ENCODE data around the gene DLG2. TPM values are rescaled to one million over a fixed set of nuclear protein-coding genes. Genes with fewer than 3 reads are reported as not detected.

DLG2 gene
- total RNA-seq, 2 experiments from 2014 or later, result 6.9 to 8.2 TPM

- ChIA-PET CTCF (ENCODE audit: unreplicated experiment) (interaction anchor here (0.8 kb wide), 1 partner anchor 23 kb away, joined by 3 read pairs; no protein-coding TSS in a partner anchor), POLR2A (interaction anchor here (1.0 to 1.1 kb wide), 2 partner anchors 9 to 38 kb away, joined by 3 read pairs; no protein-coding TSS in a partner anchor)
- Histone ChIP-seq H3K9me3 (ENCODE audit: low read length) (no peaks in the 10 kb centered on the region), H3K36me3 (ENCODE audit: insufficient read depth, low read length) (no peaks in the 10 kb centered on the region), H3K4me2 (ENCODE audit: low read length) (no peak overlapping the region), H3K79me2 (ENCODE audit: insufficient read depth, low read depth, low read length) (no peaks in the 10 kb centered on the region), H3K4me3 (ENCODE audit: low read depth, low read length, poor library complexity, severe bottlenecking) (no peak overlapping the region), H4K20me1 (ENCODE audit: insufficient read depth, low read length) (no peaks in the 10 kb centered on the region), H2AFZ (ENCODE audit: low read length) (no peak overlapping the region), H3K4me1 (ENCODE audit: insufficient read depth, low read length, poor library complexity, severe bottlenecking) (no peaks in the 10 kb centered on the region), H3K27ac (ENCODE audit: low read depth, low read length, poor library complexity, severe bottlenecking) (no peak overlapping the region), H3K9me2 (ENCODE audit: insufficient read depth, low read length) (no peaks in the 10 kb centered on the region)
- intact Hi-C loops (cut with micrococcal nuclease; ENCODE audit: unreplicated experiment), result loop anchor here (1.0 to 2.0 kb wide), 2 partner anchors 156 to 1037 kb away; no protein-coding TSS in a partner anchor
- no TSS peak for BruUV-seq (replicated peaks)
- DNase-seq (ENCODE audit: low spot score), result peak; percentile 74
- no peak for TF ChIP-seq EZH2phosphoT487 (IDR thresholded peaks at IDR 0.05; ENCODE audit: borderline replicate concordance, low read depth, low read length)
- TF ChIP-seq CTCF (conservative IDR thresholded peaks at IDR 0.05; ENCODE audit: low read length), result peak; percentile 88
Measured at GRCh38 chr11:84558085-84558905, 1068.8 kb downstream of the DLG2 start.

GRCh38 chr11:84552791-84553190 lies 1074.4 kb downstream of the DLG2 start:
- H3K4me3 ChIP-seq (ENCODE audit: low read depth, low read length, poor library complexity, severe bottlenecking), result no peak overlapping the region
- no peaks in the 10 kb centered on the region for H3K9me3 ChIP-seq (ENCODE audit: low read length)
- ChIA-PET CTCF (ENCODE audit: unreplicated experiment) (no interaction called here), POLR2A (no interaction called here)
- H3K9me2 ChIP-seq (ENCODE audit: insufficient read depth, low read length), result no peaks in the 10 kb centered on the region
- DNase-seq (ENCODE audit: low spot score), result no peak
- H3K4me1 ChIP-seq (ENCODE audit: insufficient read depth, low read length, poor library complexity, severe bottlenecking), result peaks cover 24% of the 10 kb centered on the region
- no peak overlapping the region for H3K27ac ChIP-seq (ENCODE audit: low read depth, low read length, poor library complexity, severe bottlenecking)
- no peak overlapping the region for H2AFZ ChIP-seq (ENCODE audit: low read length)
- no TSS peak for BruUV-seq (replicated peaks)
- intact Hi-C loops (cut with micrococcal nuclease; ENCODE audit: unreplicated experiment), result no loop called here
- no peaks in the 10 kb centered on the region for H3K79me2 ChIP-seq (ENCODE audit: insufficient read depth, low read depth, low read length)
- H3K4me2 ChIP-seq (ENCODE audit: low read length), result no peak overlapping the region
- no peaks in the 10 kb centered on the region for H3K36me3 ChIP-seq (ENCODE audit: insufficient read depth, low read length)
- H4K20me1 ChIP-seq (ENCODE audit: insufficient read depth, low read length), result no peaks in the 10 kb centered on the region
- TF ChIP-seq EZH2phosphoT487 (IDR thresholded peaks at IDR 0.05; ENCODE audit: borderline replicate concordance, low read depth, low read length) (no peak), CTCF (conservative IDR thresholded peaks at IDR 0.05; ENCODE audit: low read length) (no peak)

GRCh38 chr11:84549217-84549616 lies 1077.9 kb downstream of the DLG2 start:
- Histone ChIP-seq H3K4me2 (ENCODE audit: low read length) (peak overlapping the region; percentile 74), H2AFZ (ENCODE audit: low read length) (peak overlapping the region; percentile 60; the same call in 1 of the 2 replicates), H4K20me1 (ENCODE audit: insufficient read depth, low read length) (no peaks in the 10 kb centered on the region), H3K4me3 (ENCODE audit: low read depth, low read length, poor library complexity, severe bottlenecking) (peak overlapping the region; percentile 50), H3K27ac (ENCODE audit: low read depth, low read length, poor library complexity, severe bottlenecking) (peak overlapping the region; percentile 95), H3K4me1 (ENCODE audit: insufficient read depth, low read length, poor library complexity, severe bottlenecking) (peaks cover 35% of the 10 kb centered on the region), H3K36me3 (ENCODE audit: insufficient read depth, low read length) (no peaks in the 10 kb centered on the region; the same call in 1 of the 2 replicates), H3K9me3 (ENCODE audit: low read length) (no peaks in the 10 kb centered on the region), H3K79me2 (ENCODE audit: insufficient read depth, low read depth, low read length) (no peaks in the 10 kb centered on the region), H3K9me2 (ENCODE audit: insufficient read depth, low read length) (no peaks in the 10 kb centered on the region)
- BruUV-seq (replicated peaks), result no TSS peak
- TF ChIP-seq EZH2phosphoT487 (IDR thresholded peaks at IDR 0.05; ENCODE audit: borderline replicate concordance, low read depth, low read length), result no peak
- TF ChIP-seq CTCF (conservative IDR thresholded peaks at IDR 0.05; ENCODE audit: low read length), result no peak
- DNase-seq (ENCODE audit: low spot score), result peak; percentile 95
- POLR2A ChIA-PET, result interaction anchor here (0.7 to 1.6 kb wide), 4 partner anchors 9 to 1701 kb away, joined by 3 to 4 read pairs (median 3); no protein-coding TSS in a partner anchor
- intact Hi-C loops (cut with micrococcal nuclease; ENCODE audit: unreplicated experiment), result loop anchor here (5.0 kb wide), 2 partner anchors 768 to 1518 kb away; partner anchors contain the start of gene PICALM
- CTCF ChIA-PET (ENCODE audit: unreplicated experiment), result no interaction called here
